ENCODE data around the gene GPR152. TPM values are rescaled to one million over a fixed set of nuclear protein-coding genes. Genes with fewer than 3 reads are reported as not detected.

The GPR152 gene
- total RNA-seq, 2 experiments from 2014 or later: not detected

- ChIA-PET CTCF (ENCODE audit: unreplicated experiment) (no interaction called here), POLR2A (interaction anchor here (1.9 to 2.4 kb wide), 2 partner anchors 13 to 20 kb away, joined by 7 to 10 read pairs; partner anchors contain the start of genes PTPRCAP and TBC1D10C)
- Histone ChIP-seq H3K4me1 (ENCODE audit: insufficient read depth, low read length, poor library complexity, severe bottlenecking) (peaks cover 33% of the 10 kb centered on the region), H3K9me2 (ENCODE audit: insufficient read depth, low read length) (no peaks in the 10 kb centered on the region), H3K4me2 (ENCODE audit: low read length) (no peak overlapping the region), H3K4me3 (ENCODE audit: low read depth, low read length, poor library complexity, severe bottlenecking) (no peak overlapping the region), H3K79me2 (ENCODE audit: insufficient read depth, low read depth, low read length) (peaks cover 6% of the 10 kb centered on the region; the same call in 1 of the 2 replicates), H3K36me3 (ENCODE audit: insufficient read depth, low read length) (no peaks in the 10 kb centered on the region), H4K20me1 (ENCODE audit: insufficient read depth, low read length) (no peaks in the 10 kb centered on the region), H3K27ac (ENCODE audit: low read depth, low read length, poor library complexity, severe bottlenecking) (no peak overlapping the region), H2AFZ (ENCODE audit: low read length) (no peak overlapping the region), H3K9me3 (ENCODE audit: low read length) (no peaks in the 10 kb centered on the region)
- BruUV-seq (replicated peaks): no TSS peak
- no peak for TF ChIP-seq EZH2phosphoT487 (IDR thresholded peaks at IDR 0.05; ENCODE audit: borderline replicate concordance, low read depth, low read length)
- TF ChIP-seq CTCF (conservative IDR thresholded peaks at IDR 0.05; ENCODE audit: low read length): no peak
- no peak for DNase-seq (ENCODE audit: low spot score)
- intact Hi-C loops (cut with micrococcal nuclease; ENCODE audit: unreplicated experiment): loop anchor here (5.0 kb wide), 1 partner anchor 83 kb away; the partner anchor contains the start of genes CDK2AP2 and PITPNM1
Measured at GRCh38 chr11:67423891-67424613, 28.5 kb downstream of the GPR152 start.

GRCh38 chr11:67423466-67423865 lies 29.1 kb downstream of the GPR152 start:
- H4K20me1 ChIP-seq (ENCODE audit: insufficient read depth, low read length): no peaks in the 10 kb centered on the region
- H3K4me1 ChIP-seq (ENCODE audit: insufficient read depth, low read length, poor library complexity, severe bottlenecking): peaks cover 37% of the 10 kb centered on the region
- H3K36me3 ChIP-seq (ENCODE audit: insufficient read depth, low read length): no peaks in the 10 kb centered on the region
- intact Hi-C loops (cut with micrococcal nuclease; ENCODE audit: unreplicated experiment): loop anchor here (5.0 kb wide), 1 partner anchor 84 kb away; the partner anchor contains the start of genes CDK2AP2 and PITPNM1
- TF ChIP-seq CTCF (conservative IDR thresholded peaks at IDR 0.05; ENCODE audit: low read length) (no peak), EZH2phosphoT487 (IDR thresholded peaks at IDR 0.05; ENCODE audit: borderline replicate concordance, low read depth, low read length) (no peak)
- peaks cover under 1% of the 10 kb centered on the region; the same call in 1 of the 2 replicates for H3K79me2 ChIP-seq (ENCODE audit: insufficient read depth, low read depth, low read length)
- no peaks in the 10 kb centered on the region for H3K9me2 ChIP-seq (ENCODE audit: insufficient read depth, low read length)
- no peaks in the 10 kb centered on the region for H3K9me3 ChIP-seq (ENCODE audit: low read length)
- no peak for DNase-seq (ENCODE audit: low spot score)
- CTCF ChIA-PET (ENCODE audit: unreplicated experiment): no interaction called here
- H2AFZ ChIP-seq (ENCODE audit: low read length): no peak overlapping the region
- H3K27ac ChIP-seq (ENCODE audit: low read depth, low read length, poor library complexity, severe bottlenecking): no peak overlapping the region
- no peak overlapping the region for H3K4me3 ChIP-seq (ENCODE audit: low read depth, low read length, poor library complexity, severe bottlenecking)
- H3K4me2 ChIP-seq (ENCODE audit: low read length): no peak overlapping the region
- POLR2A ChIA-PET: interaction anchor here (1.0 to 1.9 kb wide), 2 partner anchors 14 to 16 kb away, joined by 3 to 7 read pairs; partner anchors contain the start of gene PTPRCAP
- no TSS peak for BruUV-seq (replicated peaks)

GRCh38 chr11:67422891-67423290 lies 29.6 kb downstream of the GPR152 start:
- no peak overlapping the region for H3K4me3 ChIP-seq (ENCODE audit: low read depth, low read length, poor library complexity, severe bottlenecking)
- intact Hi-C loops (cut with micrococcal nuclease; ENCODE audit: unreplicated experiment): loop anchor here (5.0 kb wide), 1 partner anchor 84 kb away; the partner anchor contains the start of genes CDK2AP2 and PITPNM1
- peaks cover 39% of the 10 kb centered on the region for H3K4me1 ChIP-seq (ENCODE audit: insufficient read depth, low read length, poor library complexity, severe bottlenecking)
- no peaks in the 10 kb centered on the region for H3K79me2 ChIP-seq (ENCODE audit: insufficient read depth, low read depth, low read length)
- H3K27ac ChIP-seq (ENCODE audit: low read depth, low read length, poor library complexity, severe bottlenecking): no peak overlapping the region
- no peaks in the 10 kb centered on the region for H3K9me3 ChIP-seq (ENCODE audit: low read length)
- ChIA-PET CTCF (ENCODE audit: unreplicated experiment) (no interaction called here), POLR2A (interaction anchor here (1.0 to 1.9 kb wide), 2 partner anchors 14 to 16 kb away, joined by 3 to 7 read pairs; partner anchors contain the start of gene PTPRCAP)
- no peaks in the 10 kb centered on the region for H4K20me1 ChIP-seq (ENCODE audit: insufficient read depth, low read length)
- no peak overlapping the region for H3K4me2 ChIP-seq (ENCODE audit: low read length)
- no peak for DNase-seq (ENCODE audit: low spot score)
- H2AFZ ChIP-seq (ENCODE audit: low read length): no peak overlapping the region
- H3K9me2 ChIP-seq (ENCODE audit: insufficient read depth, low read length): no peaks in the 10 kb centered on the region
- no peak for TF ChIP-seq EZH2phosphoT487 (IDR thresholded peaks at IDR 0.05; ENCODE audit: borderline replicate concordance, low read depth, low read length)
- no peak for TF ChIP-seq CTCF (conservative IDR thresholded peaks at IDR 0.05; ENCODE audit: low read length)
- H3K36me3 ChIP-seq (ENCODE audit: insufficient read depth, low read length): no peaks in the 10 kb centered on the region
- no TSS peak for BruUV-seq (replicated peaks)
